ENCODE measurements around the gene GALNS.

GRCh38 chr16:88811769-88812512 is 44.8 kb downstream of the GALNS start, which contains the start of gene APRT:
- TF ChIP-seq CTCF (IDR thresholded peaks at IDR 0.05) (peak in 3 of 4 experiments; percentile 39 to 61 (median 50)), POLR2A (IDR thresholded peaks at IDR 0.05) (peak; percentile 28 to 83)
